GM18868 (cell line): ENCODE data around the gene CYP4F2.
"Not testable (repeated sequence)": the region's sequence is repeated elsewhere in the genome, so short reads cannot be mapped to it uniquely, and the experiment has no call there.

Experiments
- ATAC-seq: cut with Tn5 transposase; IDR thresholded peaks from one replicate; pipeline ENCODE4 v1.9.1; 2021; ENCODE audit warnings: mild to moderate bottlenecking, moderate library complexity; ENCODE audit not compliant: unreplicated experiment

CYP4F2 gene, protein sequence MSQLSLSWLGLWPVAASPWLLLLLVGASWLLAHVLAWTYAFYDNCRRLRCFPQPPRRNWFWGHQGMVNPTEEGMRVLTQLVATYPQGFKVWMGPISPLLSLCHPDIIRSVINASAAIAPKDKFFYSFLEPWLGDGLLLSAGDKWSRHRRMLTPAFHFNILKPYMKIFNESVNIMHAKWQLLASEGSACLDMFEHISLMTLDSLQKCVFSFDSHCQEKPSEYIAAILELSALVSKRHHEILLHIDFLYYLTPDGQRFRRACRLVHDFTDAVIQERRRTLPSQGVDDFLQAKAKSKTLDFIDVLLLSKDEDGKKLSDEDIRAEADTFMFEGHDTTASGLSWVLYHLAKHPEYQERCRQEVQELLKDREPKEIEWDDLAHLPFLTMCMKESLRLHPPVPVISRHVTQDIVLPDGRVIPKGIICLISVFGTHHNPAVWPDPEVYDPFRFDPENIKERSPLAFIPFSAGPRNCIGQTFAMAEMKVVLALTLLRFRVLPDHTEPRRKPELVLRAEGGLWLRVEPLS

DNA sequence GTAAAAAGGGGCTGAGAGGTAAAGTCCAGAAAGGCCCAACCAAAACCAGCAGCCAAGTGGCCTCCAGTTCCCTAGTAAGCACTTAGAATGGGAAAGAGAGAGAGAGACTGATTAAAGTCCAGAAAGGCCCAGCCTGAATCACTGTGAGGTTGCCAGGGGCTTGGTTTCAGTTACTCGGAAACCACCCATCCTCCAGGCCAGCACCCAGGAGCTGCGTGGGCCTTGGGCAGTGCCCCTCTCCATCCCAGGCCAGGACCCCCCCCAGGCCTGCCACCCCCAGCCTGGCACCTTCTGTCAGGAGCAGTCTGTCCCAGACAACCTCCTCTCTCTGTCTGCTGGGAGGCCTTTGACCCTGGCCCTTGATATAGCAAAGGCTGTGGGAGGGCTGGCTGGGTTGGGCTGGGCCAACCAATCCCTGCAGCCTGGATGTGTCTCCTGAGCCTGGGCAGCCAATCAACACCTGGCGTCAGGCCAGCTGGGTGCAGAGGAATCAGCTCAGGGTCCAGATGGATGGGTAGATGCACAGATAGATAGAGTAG is at the start of gene CYP4F2:
Gene CYP4F2 (minus strand): TSS at position 337 of the 539 bp plus-strand sequence. CDS start 463 bp downstream, outside the sequence.
- no peak for ATAC-seq

DNA sequence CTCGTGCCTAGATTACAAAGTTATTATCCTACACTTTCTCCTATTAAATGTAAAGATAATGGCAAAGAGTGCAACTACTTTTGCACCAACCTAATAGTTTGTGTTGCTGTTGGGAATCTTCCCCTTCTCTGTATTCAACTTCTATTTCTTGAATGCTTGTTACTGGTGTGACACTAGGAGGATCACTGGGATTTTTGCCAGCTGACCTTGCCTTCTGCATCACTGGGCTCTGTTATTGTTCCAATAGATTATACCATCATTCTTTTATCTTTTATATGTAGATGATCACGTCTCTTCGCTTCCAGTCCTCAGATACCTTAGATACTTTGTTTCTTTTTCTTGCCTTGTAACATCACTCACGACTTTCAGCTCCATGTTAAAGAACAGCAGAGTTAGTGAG is 47.4 kb upstream of the CYP4F2 start:
- ATAC-seq, result no peak

DNA sequence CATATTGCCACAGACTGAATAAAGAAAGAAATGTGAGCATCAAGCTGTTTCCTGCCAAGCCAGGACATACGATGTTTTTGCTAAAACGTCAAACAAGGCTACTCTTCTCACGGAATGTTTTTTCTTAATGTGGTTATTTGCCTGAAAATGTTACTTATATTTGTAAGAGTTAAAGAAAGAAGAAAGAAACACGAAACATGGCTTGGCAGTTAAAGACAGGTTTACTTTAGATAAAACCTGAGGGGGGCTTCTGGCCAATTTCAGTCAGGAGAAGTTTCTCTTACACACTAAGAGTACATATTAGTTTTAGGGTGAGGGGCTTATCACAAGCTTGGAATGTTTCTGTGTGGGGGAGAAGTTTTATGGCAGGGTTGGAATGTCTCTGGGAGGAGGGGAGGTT is 46.5 kb upstream of the CYP4F2 start:
- no peak for ATAC-seq

DNA sequence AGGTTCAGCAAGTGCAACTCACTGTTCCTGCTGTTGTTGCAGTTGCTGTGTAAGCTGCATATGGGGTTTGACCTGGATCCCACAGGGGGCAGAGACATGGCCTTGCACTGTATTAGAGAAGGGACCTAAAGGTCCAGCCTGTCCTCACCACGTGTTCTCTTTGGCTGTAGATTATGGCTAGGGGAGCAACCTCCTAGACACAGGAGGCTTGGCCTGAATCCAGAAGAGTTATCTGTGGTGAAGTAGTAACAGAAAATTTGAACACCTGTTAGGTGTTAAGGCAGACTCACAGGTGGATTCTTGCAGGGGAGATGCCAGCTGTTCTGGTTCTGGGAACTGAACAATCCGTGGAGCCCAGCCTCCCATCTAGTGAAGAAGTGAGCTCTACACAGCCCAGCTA is 39.9 kb upstream of the CYP4F2 start:
- ATAC-seq, result no peak

DNA sequence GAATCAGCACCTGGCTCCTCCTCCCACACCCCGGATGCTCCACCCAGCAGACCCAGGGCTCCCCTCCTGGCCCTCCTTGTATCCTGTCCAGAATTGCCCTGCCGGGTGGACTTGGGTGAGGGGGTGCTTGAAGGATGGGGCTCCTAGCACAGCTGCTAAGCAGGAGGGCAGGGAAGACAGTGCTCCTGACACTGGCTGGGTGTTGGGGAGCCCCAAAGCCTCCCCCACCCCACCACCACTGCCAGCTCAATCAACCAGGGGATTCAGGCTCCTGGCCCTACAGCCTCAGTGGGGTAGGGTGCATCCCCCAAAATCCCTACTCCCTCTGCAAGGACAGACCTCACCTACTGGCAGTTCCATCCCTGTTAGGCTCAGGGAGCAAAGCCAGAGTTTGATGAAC is 39.1 kb upstream of the CYP4F2 start:
- no peak for ATAC-seq

DNA sequence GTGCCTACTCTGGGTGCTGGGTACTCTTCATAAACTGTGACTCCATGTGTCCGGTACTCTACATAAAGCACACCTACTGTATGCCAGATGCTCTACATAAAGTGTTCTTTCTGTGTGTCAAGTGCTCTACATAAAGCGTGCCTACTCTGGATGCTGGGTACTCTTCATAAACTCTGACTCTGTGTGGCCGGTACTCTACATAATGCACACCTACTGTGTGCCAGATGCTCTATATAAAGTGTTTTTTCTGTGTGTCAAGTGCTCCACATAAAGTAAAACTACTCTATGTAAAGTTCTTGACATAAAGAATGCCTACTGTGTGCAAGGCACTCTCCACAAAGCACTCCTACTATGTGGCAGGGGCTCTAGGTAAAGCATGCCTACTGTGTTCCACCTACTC is 38.3 kb upstream of the CYP4F2 start:
- ATAC-seq, result no peak

DNA sequence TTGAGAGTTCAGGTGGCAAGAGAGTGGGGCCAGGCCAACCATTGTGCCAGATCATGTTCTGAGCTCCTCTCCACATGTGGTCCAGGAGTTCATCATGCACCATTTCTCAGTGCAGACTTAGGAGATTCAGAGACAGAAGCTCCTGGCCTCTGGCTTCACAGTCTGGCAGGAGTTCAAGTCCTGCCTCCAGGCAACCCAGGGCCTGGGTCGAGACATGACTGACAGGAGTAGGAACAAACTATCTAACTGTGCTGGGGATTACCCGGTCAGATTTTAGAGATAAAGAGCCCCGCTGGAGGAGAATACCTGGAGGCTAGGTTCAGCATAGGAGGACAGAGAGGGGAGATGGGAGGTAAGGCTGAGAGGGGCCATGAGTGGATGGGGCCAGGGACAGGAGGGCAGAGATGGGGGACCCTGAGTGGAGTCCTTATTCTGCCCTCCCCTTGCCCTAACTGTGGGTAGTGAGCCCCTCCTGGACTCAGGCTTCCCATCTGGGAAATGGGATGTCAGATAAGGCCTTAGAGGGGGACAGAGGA is 37.4 kb upstream of the CYP4F2 start:
- ATAC-seq, result no peak

DNA sequence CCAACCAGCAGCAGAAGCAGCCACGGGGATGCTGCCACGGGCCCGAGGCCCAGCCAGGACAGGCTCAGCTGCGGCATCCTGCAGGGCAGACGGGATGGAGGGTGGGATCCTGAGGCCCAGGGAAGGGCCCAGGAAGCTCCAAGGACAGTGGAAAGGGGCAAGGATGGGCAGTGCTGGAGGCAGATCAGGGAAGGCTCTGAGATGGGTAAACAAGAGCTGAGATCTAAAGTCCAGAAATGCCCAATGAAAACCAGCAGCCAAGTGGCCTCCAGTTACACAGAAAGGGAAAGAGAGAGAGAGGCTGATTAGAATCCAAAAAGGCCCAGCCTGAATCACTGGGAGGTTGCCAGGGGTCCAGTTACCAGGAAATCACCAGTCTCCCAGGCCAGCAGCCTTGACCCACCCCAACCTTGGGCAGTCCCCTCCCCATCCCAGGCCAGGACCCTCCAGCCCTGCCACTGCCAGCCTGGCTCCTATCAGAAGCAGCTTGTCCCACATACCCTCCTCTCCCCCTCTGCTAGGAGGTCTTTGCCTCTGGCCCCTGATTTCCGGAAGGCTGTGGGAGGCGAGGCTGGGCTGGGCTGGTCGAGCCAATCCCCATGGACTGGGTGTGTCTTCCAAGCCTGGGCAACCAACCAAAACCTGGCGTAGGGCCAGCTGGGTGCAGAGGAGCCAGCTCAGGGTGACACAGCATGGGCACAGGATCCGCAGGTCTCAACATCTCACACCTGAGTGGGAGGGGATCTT is 36.6 kb upstream of the CYP4F2 start, which contains the start of gene CYP4F11:
Gene CYP4F11 (minus strand): TSS at position 198 of the 747 bp plus-strand sequence. CDS start 121 bp downstream, at position 77.
- no peak for ATAC-seq

DNA sequence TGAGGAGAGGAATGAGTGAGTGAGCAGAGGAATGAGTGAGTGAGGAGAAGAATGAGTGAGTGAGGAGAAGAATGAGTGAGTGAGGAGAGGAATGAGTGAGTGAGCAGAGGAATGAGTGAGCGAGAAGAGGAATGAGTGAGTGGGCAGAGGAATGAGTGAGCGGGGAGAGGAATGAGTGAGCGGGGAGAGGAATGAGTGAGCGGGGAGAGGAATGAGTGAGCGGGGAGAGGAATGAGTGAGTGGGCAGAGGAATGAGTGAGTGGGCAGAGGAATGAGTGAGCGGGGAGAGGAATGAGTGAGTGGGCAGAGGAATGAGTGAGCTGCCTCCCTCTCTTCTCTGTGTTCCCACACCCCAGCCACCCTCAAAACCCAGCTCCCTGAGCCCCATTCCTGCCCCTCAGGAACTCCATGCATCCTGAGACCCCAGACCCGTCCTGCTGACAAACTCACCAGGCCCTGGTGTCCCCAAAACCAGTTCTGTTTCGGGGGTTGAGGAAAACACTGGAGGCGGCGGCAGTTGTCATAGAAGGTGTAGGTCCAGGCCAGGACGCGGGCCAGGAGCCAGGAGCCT is 36.0 kb upstream of the CYP4F2 start:
- ATAC-seq, result not testable (repeated sequence)

DNA sequence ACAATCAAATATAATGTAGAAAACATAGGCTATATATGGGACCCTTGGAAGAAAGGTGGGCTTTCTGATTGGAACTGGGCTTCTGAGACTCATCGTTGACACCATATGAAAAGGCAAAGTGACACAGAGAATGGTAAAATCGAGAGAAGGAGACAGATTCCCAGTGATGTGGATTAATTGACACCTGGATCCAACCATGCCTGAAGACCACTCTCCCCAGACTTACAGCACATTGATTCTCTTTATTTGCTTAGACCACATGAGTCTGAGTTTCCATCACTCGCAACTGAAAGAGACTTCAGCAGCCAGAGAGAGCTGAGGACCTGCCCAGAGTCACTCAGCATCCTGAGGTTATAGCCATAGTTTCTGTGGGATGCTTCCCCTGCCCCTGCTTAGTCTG is 30.4 kb upstream of the CYP4F2 start:
- ATAC-seq, result no peak

DNA sequence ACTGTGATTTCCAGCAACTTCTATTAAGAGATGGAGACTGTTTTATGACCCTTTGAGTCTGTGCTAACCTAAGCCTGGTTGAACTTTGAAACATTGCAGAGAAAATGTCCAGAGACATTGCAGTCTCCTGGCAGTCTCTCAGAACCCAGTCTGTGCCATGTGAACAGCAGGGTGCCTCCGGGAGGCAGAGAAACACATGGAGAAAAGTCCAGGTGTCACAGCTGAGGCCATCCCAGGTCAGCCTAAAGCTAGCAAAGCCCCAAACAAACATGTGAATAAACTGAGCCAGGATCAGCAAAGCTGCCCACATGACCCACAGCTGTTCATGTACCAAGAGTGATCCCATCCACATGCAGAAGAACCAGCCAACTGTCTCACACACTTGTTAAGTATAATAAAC is 28.6 kb upstream of the CYP4F2 start:
- ATAC-seq, result no peak

DNA sequence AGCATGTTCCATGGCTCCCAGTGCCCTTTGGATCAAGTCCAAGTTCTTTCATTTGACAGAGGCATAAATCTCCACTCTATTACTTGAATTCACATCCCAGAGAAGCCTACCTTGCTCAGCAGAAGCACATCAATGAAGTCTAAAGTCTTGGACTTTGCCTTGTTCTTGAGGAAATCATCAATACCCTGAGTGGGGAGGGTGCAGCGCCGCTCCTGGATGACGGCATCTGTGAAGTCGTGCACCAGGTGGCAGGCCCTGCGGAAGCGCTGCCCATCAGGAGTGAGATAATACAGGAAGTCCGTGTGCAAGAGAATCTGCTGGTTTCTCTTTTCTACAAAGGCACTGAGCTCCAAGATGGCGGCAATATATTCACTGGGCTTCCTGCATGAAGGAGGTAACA is 25.8 kb upstream of the CYP4F2 start:
- ATAC-seq, result no peak

DNA sequence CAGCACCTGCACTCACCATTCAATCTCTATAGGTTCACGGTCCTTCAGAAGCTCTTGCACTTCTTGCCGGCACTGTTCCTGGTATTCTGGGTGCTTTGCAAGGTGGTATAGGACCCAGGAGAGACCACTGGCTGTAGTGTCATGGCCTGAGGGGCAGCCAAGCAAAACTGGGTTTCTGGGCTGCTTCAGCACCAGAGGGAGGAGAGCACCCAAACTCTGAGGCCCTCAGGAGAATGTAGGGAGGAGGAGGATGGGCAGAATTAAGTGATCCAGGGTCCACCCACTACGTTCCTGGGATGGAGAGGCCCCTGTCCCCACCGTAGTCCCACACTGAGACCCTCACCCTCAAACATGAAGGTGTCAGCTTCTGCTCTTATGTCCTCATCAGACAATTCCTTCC is 24.1 kb upstream of the CYP4F2 start:
- no peak for ATAC-seq

DNA sequence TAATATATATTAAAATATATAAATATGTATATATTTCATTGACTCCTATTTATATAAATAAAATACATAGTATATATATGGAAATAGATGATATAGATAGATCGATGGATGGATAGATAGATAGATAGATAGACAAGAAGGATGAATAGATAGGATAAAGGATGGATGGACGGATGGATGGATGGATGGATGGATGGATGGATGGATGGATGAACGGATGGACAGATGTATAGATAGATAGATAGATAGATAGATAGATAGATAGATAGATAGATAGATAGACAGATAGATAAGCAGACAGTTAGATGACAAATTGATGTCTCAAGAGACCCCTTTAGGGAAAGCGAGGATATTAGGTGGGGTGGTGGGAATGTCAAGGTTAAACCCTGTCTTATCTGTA is 21.4 kb upstream of the CYP4F2 start:
- ATAC-seq, result no peak

DNA sequence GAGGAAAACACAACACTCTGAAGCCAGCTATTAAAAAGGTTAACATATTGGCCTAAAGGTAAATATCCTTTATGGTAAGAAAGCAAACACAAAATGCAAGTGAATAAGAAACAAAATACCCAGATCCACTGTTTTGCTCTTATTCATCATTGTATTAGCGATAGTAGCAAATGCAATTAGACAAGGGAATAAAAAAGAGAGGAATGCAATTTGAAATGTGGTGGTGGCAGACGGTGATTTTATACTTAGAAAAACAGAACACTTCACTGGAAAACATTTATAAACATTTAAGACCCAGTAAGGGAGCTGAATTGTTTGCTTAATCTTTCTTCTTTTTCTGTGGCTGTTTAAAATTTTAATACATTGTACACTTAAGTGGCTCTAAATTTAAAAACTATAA is 17.2 kb upstream of the CYP4F2 start:
- no peak for ATAC-seq

DNA sequence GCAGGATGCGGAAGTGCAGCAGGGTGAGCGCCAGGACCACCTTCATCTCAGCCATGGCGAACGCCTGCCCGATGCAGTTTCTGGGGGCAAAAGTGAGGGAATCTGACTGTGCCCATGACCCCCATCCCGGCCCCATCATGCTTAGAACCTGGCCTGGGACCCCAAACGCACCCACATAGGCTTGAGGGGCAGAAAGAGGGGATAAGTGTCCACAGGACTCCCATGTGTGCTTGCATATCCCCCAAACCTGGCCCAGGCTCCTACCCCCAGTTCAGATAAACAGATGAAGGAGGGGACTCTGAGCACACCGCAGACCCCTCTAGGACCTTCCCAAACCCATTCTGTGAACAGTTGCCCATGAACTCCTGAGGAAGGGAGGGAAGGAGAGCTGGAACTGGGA is 16.0 kb upstream of the CYP4F2 start:
- ATAC-seq, result no peak

DNA sequence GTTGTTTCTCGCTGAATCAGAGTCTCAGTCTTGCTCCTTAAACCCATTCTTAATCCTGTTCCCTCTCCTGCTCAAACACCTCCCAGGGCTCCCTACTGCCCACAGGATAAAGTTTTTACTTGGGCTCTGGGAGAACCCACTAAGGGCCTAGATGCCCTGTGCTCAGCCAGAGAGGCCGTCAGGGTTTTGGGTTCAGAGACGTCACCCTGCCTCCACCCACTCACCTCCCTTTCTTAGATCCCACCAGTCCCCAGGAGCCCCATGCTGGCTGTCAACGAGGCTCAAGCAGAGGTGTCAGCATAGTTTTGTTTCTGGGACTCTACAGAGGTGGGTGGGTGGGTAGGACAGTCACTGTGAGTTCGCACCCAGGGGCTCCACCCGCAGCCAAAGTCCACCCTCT is 15.5 kb upstream of the CYP4F2 start:
- no peak for ATAC-seq

DNA sequence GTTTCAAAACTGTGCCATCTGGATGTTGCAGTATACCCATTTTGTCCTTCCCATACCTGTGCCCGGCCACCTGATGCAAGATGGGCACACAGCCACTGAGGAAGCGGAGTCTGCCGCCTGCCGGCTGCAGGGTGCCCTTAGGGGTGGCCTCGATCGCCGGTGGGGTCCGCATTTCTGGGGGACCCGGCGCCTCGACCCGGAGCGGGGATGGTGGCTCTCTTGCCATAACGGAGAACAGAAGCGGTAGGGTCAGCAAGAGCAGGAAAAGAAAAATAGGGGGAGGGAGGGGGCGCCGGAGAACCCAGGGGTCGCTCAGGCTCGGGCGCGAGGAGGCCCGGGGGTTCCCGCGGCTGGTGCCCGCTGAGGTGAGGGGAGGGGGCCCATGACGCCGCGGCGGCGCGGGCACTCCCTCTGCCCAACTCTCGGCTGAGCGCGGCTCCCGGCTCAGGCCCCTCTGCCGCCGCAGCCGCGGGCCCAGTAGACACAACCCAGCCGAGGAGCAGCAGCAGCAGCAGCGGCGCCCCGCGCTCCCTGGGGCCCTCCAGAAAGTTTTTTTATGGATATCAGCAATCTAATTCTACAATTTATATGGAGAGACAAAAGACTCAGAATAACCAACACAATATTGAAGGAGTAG is 13.8 kb upstream of the CYP4F2 start:
- ATAC-seq, result no peak

DNA sequence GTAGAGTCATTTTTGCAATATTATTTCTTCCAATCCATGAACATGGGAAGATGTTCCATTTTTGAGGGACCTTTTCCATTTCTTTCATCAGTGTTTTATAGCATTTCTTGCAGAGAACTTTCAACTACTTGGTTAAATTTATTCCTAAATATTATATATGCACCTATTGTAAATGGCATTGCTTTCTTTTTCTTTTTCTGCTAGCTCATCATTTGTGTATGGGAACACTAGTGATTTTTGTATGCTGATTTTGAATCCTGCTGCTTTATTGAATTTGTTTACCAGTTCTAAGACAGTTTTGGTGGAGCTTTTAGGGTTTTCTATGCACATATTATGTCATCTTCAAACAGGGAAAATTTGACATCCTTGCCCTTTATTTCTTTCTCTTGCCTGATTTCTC is 7.2 kb upstream of the CYP4F2 start:
- ATAC-seq, result no peak

DNA sequence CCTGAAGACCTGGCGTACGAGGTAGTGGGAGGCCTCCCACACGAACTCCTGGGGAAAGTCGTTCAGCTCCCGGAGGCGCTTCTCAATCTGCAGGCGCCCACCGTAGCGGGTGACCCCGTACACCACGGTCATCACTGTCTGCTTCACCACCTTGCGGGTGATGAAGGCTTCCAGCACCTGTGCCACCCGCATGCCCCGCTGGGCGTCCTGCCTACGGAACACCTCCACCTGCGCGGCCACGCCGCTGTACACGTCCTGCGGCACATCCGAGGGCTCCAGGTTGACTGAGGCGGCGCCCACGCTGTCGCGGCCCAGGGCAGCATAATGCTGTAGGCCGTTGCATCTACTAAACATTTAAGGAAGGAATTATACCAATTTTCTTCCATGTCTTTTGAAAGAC is 5.0 kb upstream of the CYP4F2 start:
- ATAC-seq, result not testable (repeated sequence)

DNA sequence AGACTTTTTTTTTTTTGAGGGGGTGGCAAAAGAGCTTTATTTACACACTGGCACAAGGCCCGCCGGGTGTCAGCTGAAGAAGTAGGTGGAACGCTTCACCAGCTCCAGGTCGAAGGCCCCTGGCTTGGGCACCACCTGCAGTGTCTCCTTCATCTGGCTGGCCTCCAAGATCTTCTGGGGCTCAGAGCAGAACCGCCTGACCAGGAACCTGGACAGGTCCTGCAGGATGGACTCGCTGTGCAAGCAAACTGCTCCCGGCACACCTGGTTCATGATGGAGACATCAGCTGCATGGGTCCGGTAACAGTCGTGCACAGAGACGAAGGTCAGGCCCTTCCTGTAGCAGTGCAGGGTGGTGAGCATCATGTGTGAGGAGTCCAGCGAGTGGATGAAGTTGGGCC is 4.4 kb upstream of the CYP4F2 start:
- no peak for ATAC-seq
